WI38 (cell line): ENCODE measurements around the gene THSD4.

Source experiments
- H3K4me3 ChIP-seq: 2 replicates; pipeline ENCODE4 v1.5.1; 2011; ENCODE audit warnings: low read depth, mild to moderate bottlenecking, control low read depth, low read length
- CTCF ChIP-seq: IDR thresholded peaks from 2 replicates; pipeline ENCODE4 v1.5.1; 2012; ENCODE audit warnings: low read depth, mild to moderate bottlenecking, control low read depth, low read length

THSD4 gene

GRCh38 chr15:71411538-71412482 is 296.5 kb downstream of the THSD4 start:
- no peak overlapping the region for H3K4me3 ChIP-seq
- 0 out of 2 replicates have a peak, but pooled peaks have one; percentile 9 for TF ChIP-seq CTCF

GRCh38 chr15:71413419-71413818 is 298.1 kb downstream of the THSD4 start:
- no peak overlapping the region for H3K4me3 ChIP-seq
- no peak for TF ChIP-seq CTCF

- H3K4me3 ChIP-seq, result no peak overlapping the region
- no peak for TF ChIP-seq CTCF
These were observed 299.6 kb downstream of the THSD4 start for GRCh38 chr15:71414853-71415252.

GRCh38 chr15:71422530-71423259 is 307.4 kb downstream of the THSD4 start:
- no peak for TF ChIP-seq CTCF
- H3K4me3 ChIP-seq, result no peak overlapping the region

GRCh38 chr15:71424765-71425164 is 309.5 kb downstream of the THSD4 start:
- 0 out of 2 replicates have a peak overlapping the region, but pooled peaks have one; percentile 17 for H3K4me3 ChIP-seq
- no peak for TF ChIP-seq CTCF

GRCh38 chr15:71425388-71425787 is 310.1 kb downstream of the THSD4 start:
- no peak overlapping the region for H3K4me3 ChIP-seq
- TF ChIP-seq CTCF, result no peak

GRCh38 chr15:71426792-71427191 is 311.5 kb downstream of the THSD4 start:
- H3K4me3 ChIP-seq, result no peak overlapping the region
- no peak for TF ChIP-seq CTCF
